GM12891 (cell line): Measurements from ENCODE around the gene PPFIBP2.

Experiments used
- POLR2A ChIP-seq: IDR thresholded peaks from 2 replicates; pipeline ENCODE4 v1.6.1; 2011; ENCODE audit warnings: low read depth, low read length, control low read depth
- POLR2AphosphoS5 ChIP-seq: IDR thresholded peaks from 2 replicates; pipeline ENCODE4 v1.6.1; 2011; ENCODE audit warnings: low read depth, low read length, control low read depth
- SPI1 ChIP-seq: IDR thresholded peaks from 2 replicates; pipeline ENCODE4 v1.6.1; 2011; ENCODE audit warnings: low read depth, low read length, control low read depth
- TAF1 ChIP-seq: IDR thresholded peaks from 2 replicates; pipeline ENCODE4 v1.6.1; 2011; ENCODE audit warnings: low read depth, low read length, control low read depth

- TF ChIP-seq TAF1 = no peak
- TF ChIP-seq SPI1 = no peak
- TF ChIP-seq POLR2A = no peak
- TF ChIP-seq POLR2AphosphoS5 = no peak
Observed at GRCh38 chr11:7488681-7489080, 25.1 kb upstream of the PPFIBP2 start.
